ENCODE measurements around the gene NACC1.

GRCh38 chr19:13163609-13164342 lies 45.7 kb downstream of the NACC1 start:
- TF ChIP-seq YY1 (IDR thresholded peaks at IDR 0.05; ENCODE audit: insufficient read depth, insufficient read length) (no peak), ZNF274 (IDR thresholded peaks at IDR 0.05; ENCODE audit: low read depth, low read length) (no peak), SUZ12 (IDR thresholded peaks at IDR 0.05; ENCODE audit: extremely low read depth, insufficient read depth, insufficient read length) (no peak)
